ENCODE measurements around the gene MOV10. TPM values are rescaled to one million over a fixed set of nuclear protein-coding genes. Genes with fewer than 3 reads are reported as not detected.

MOV10 gene
- total and polyA plus RNA-seq, 8 donors = 25.9 to 137 (median 66.8) TPM

DNA sequence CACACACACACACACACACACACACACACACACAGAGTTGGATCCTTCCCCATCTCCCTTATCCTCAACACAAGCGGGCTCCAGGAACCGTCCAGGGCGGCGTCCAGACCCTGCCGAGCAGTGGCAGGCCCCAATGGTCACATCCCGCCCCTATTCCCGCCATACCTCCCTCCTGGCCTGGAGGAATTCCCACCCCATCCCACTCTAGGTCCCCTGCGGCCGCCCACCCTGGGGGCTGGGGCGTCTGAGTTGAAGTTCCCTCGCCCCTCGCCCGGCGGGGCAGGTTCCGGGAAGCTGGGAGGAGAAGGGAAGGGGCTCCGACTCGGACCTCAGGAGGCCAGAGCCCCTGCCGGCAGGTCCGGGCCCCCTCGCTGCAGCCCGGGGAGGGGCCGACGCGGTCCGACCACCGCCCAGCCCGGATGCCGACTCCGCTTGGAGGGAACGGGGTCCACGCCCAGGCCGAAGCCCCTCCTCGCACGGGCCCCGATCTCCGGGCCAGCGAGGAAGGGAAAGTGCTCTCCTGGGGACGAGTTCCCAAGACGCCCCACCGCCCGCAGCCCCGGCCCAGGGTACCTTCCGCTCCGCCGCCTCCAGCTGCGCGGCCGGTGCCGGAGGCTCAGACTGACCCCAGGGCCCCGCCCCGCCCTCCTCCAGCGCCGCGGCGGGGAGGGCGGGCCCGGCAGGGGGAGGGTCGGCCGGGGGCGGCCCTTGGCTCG is 32.2 kb downstream of the MOV10 start, which contains the start of gene RHOC:
RHOC (minus strand) TSS at position 623 of the 716 bp plus-strand sequence. CDS start 3,328 bp downstream, outside the sequence.
- peaks cover 43 to 52% (median 51%) of the 10 kb centered on the region in 4 donors for H3K4me1 ChIP-seq
- peaks cover 8 to 23% (median 16%) of the 10 kb centered on the region in 4 donors for H3K36me3 ChIP-seq
- intact Hi-C loops (cut with DNase I; ENCODE audit: low total_unique reads) = loop anchor here (10.0 kb wide), 1 partner anchor 322 kb away; no protein-coding TSS in a partner anchor
- WGBS, 5 donors = 0 to 3% (median 2%) methylated on average over 27 to 59 of the region's 61 CpGs
- TF ChIP-seq, protein P1, sequence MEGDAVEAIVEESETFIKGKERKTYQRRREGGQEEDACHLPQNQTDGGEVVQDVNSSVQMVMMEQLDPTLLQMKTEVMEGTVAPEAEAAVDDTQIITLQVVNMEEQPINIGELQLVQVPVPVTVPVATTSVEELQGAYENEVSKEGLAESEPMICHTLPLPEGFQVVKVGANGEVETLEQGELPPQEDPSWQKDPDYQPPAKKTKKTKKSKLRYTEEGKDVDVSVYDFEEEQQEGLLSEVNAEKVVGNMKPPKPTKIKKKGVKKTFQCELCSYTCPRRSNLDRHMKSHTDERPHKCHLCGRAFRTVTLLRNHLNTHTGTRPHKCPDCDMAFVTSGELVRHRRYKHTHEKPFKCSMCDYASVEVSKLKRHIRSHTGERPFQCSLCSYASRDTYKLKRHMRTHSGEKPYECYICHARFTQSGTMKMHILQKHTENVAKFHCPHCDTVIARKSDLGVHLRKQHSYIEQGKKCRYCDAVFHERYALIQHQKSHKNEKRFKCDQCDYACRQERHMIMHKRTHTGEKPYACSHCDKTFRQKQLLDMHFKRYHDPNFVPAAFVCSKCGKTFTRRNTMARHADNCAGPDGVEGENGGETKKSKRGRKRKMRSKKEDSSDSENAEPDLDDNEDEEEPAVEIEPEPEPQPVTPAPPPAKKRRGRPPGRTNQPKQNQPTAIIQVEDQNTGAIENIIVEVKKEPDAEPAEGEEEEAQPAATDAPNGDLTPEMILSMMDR (IDR thresholded peaks at IDR 0.05) = no peak
- TF ChIP-seq POLR2A (IDR thresholded peaks at IDR 0.05) (no peak), POLR2AphosphoS5 (IDR thresholded peaks at IDR 0.05) (peak; percentile 50 to 79 (median 76)), EP300 (IDR thresholded peaks at IDR 0.05) (no peak)
- no peaks in the 10 kb centered on the region for H3K27me3 ChIP-seq
- H3K9me3 ChIP-seq = no peaks in the 10 kb centered on the region
- H3K4me3 ChIP-seq = peak within 1 kb of the TSS; percentile 72 to 95 (median 87)
- peak; percentile 75 to 91 for DNase-seq
- peak within 1 kb of the TSS; percentile 91 to 98 (median 96) for H3K27ac ChIP-seq

DNA sequence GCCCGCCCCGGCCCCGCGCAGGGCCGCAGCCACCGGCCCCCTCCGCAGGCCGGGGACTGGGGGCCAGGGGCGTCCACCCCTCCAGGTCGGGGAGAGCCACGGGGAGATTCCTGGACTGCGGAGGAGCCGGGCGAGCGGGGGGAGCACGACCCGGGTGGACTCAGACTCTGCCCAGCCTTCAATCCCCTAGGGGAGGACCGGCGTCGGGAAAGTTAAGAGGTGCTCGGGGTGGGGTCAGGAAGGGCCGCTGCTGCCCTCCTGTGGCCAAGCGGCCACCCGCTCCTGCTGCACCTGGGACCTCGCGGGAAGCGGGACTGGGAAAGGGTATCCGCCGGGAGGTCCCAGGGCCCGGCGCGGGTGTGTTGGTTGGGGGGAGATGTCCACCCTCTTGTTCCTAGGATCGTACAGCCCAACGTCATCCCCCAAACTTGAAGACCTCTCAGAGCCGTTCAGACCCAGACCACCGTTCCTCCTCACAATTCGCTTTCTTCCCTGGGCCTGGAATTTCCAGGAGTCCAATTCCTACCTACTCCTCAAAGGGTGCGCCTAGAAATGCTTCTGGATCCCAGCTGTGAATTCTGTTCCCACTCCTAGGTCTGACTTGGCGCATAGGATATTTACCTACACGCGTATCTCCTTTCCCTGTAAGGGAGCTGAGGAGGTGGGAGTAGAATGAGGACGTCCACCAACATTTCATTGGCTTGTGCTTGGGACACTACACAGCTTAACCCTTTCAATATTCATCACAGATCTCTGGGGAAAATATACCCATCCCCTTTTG is 33.0 kb downstream of the MOV10 start:
- Histone ChIP-seq H3K4me3 (peak overlapping the region; percentile 72 to 95 (median 87)), H3K27ac (peak overlapping the region; percentile 91 to 98 (median 96)), H3K36me3 (peaks cover 6 to 16% (median 12%) of the 10 kb centered on the region in 4 donors), H3K4me1 (peaks cover 35 to 45% (median 44%) of the 10 kb centered on the region in 4 donors), H3K9me3 (no peaks in the 10 kb centered on the region), H3K27me3 (no peaks in the 10 kb centered on the region)
- peak; percentile 89 to 96 for DNase-seq
- no peak for TF ChIP-seq POLR2A (IDR thresholded peaks at IDR 0.05)
- peak in 1 of 3 donors; percentile 6 for TF ChIP-seq POLR2AphosphoS5 (IDR thresholded peaks at IDR 0.05)
- no peak for TF ChIP-seq EP300 (IDR thresholded peaks at IDR 0.05)
- TF ChIP-seq, protein P1 (IDR thresholded peaks at IDR 0.05) = peak in 5 of 7 experiments; percentile 81 to 92 (median 87)
- intact Hi-C loops (cut with DNase I; ENCODE audit: low total_unique reads) = loop anchor here (10.0 kb wide), 1 partner anchor 323 kb away; no protein-coding TSS in a partner anchor
- 4 to 8% (median 4%) methylated on average over 27 to 41 of the region's 42 CpGs for WGBS, 5 donors

DNA sequence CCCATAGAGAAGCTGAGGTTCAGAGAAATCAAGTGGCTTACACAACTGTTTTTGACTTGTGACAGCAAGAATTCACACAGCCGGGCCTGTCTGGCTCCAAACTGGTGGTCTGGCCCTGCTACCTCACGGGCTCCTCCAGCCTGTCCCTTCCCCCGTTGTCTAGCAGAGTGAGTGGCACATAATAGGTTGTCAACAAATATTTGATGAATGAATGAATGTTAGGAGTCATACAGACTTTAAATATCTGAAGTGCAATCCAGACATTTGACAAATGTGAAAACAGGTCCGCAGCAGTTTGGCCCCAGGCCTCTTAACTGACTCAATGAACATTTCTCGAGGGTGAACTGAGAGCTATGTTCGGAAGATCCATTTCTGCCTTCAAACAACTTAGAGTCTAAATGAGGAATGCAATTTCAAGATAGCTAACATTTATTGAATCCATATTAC is 33.6 kb downstream of the MOV10 start:
- no peaks in the 10 kb centered on the region for H3K27me3 ChIP-seq
- peak overlapping the region in 4 of 5 donors; percentile 95 to 98 (median 96) for H3K27ac ChIP-seq
- DNase-seq = no peak
- 67 to 85% (median 82%) methylated on average over 6 of the region's 6 CpGs for WGBS, 5 donors
- H3K4me1 ChIP-seq = peaks cover 33 to 39% (median 38%) of the 10 kb centered on the region in 4 donors
- no peak overlapping the region for H3K4me3 ChIP-seq
- H3K36me3 ChIP-seq = peaks cover 0 to 9% (median 5%) of the 10 kb centered on the region in 4 donors
- no peak for TF ChIP-seq POLR2A (IDR thresholded peaks at IDR 0.05)
- TF ChIP-seq, protein P1 (IDR thresholded peaks at IDR 0.05) = no peak
- no peak for TF ChIP-seq EP300 (IDR thresholded peaks at IDR 0.05)
- no peak for TF ChIP-seq POLR2AphosphoS5 (IDR thresholded peaks at IDR 0.05)
- intact Hi-C loops (cut with DNase I; ENCODE audit: low total_unique reads) = loop anchor here (10.0 kb wide), 1 partner anchor 323 kb away; no protein-coding TSS in a partner anchor
- H3K9me3 ChIP-seq = no peaks in the 10 kb centered on the region

DNA sequence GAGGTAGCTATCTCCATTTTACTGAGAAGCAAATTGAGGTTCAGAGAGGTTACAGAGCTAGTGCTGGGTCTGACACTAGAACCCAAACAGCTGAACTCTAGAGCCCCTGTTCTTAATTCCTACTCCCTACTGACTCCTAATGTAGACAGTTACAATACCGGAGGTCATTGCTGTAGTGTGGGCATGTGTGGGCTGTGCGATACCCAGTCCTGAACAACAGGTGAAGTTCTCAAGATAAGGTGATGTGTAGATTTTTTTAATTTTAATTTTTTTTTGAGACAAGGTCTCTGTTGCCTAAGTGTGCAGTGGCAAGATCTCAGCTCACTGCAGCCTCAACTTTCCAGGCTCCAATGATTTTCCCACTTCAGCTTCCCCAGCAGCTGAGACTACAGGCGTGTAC is 34.0 kb downstream of the MOV10 start:
- TF ChIP-seq EP300 (IDR thresholded peaks at IDR 0.05) (no peak), POLR2A (IDR thresholded peaks at IDR 0.05) (no peak), POLR2AphosphoS5 (IDR thresholded peaks at IDR 0.05) (no peak)
- TF ChIP-seq, protein P1 (IDR thresholded peaks at IDR 0.05) = no peak
- Histone ChIP-seq H3K4me3 (no peak overlapping the region), H3K27ac (no peak overlapping the region), H3K9me3 (no peaks in the 10 kb centered on the region), H3K36me3 (peaks cover 0 to 5% (median 1%) of the 10 kb centered on the region in 4 donors), H3K4me1 (peaks cover 30 to 39% (median 37%) of the 10 kb centered on the region in 4 donors), H3K27me3 (no peaks in the 10 kb centered on the region)
- no peak for DNase-seq
- intact Hi-C loops (cut with DNase I; ENCODE audit: low total_unique reads) = loop anchor here (10.0 kb wide), 1 partner anchor 324 kb away; no protein-coding TSS in a partner anchor
- WGBS, 5 donors = 86 to 94% (median 93%) methylated on average over 3 of the region's 3 CpGs

Data from stomach (tissue), 9 donors.